DOHH2 (cell line): ENCODE measurements around the gene HDAC11.
"Not testable (repeated sequence)": the region's sequence is repeated elsewhere in the genome, so short reads cannot be mapped to it uniquely, and the experiment has no call there.

Experiments used
- H3F3A ChIP-seq: fragments of 200-600 bp; sonication (generic), shearing (Covaris generic); 2 replicates; pipeline ENCODE4 v1.6.0; 2016; ENCODE audit warnings: antibody characterized with exemption, mild to moderate bottlenecking; ENCODE audit not compliant: control insufficient read depth, insufficient read depth
- H3K27ac ChIP-seq: fragments of 200-600 bp; sonication (generic); 2 replicates; pipeline ENCODE4 v1.5.1; 2014; ENCODE audit warnings: low read depth, mild to moderate bottlenecking, low read length, moderate library complexity
- H3K27me3 ChIP-seq: fragments of 200-600 bp; sonication (generic); 2 replicates; pipeline ENCODE4 v1.6.1; 2014; ENCODE audit warnings: mild to moderate bottlenecking, low read length, mixed read lengths; ENCODE audit not compliant: control insufficient read depth
- H3K36me3 ChIP-seq: fragments of 200-600 bp; sonication (generic); 2 replicates; pipeline ENCODE4 v1.6.1; 2014; ENCODE audit warnings: mild to moderate bottlenecking, low read length, moderate library complexity, mixed read lengths; ENCODE audit not compliant: control insufficient read depth
- H3K4me1 ChIP-seq: fragments of 200-600 bp; sonication (generic); 2 replicates; pipeline ENCODE4 v1.6.1; 2014; ENCODE audit warnings: mild to moderate bottlenecking, low read length, mixed read lengths; ENCODE audit not compliant: control insufficient read depth
- H3K4me2 ChIP-seq: fragments of 200-600 bp; sonication (generic); 2 replicates; pipeline ENCODE4 v1.6.0; 2014; ENCODE audit warnings: mild to moderate bottlenecking, low read length, moderate library complexity
- H3K4me3 ChIP-seq: fragments of 200-600 bp; sonication (generic); 2 replicates; pipeline ENCODE4 v1.5.1; 2014; ENCODE audit warnings: mild to moderate bottlenecking, low read length, mixed read lengths
- H3K79me2 ChIP-seq: fragments of 200-600 bp; sonication (generic); 2 replicates; pipeline ENCODE4 v1.6.1; 2014; ENCODE audit warnings: mild to moderate bottlenecking, low read length, mixed read lengths; ENCODE audit not compliant: control insufficient read depth
- H3K9me2 ChIP-seq: fragments of 200-600 bp; sonication (generic); replicated peaks from 2 replicates; pipeline ENCODE4 v1.6.1; 2014; ENCODE audit warnings: mild to moderate bottlenecking, low read length, mixed read lengths; ENCODE audit not compliant: control insufficient read depth
- H3K9me3 ChIP-seq: fragments of 200-600 bp; sonication (generic); 2 replicates; pipeline ENCODE4 v1.6.1; 2014; ENCODE audit warnings: antibody characterized with exemption, low read length, mixed read lengths; ENCODE audit not compliant: control insufficient read depth, insufficient read depth
- H4K20me1 ChIP-seq: fragments of 200-600 bp; sonication (generic); 2 replicates; pipeline ENCODE4 v1.6.0; 2014; ENCODE audit warnings: low read depth, mild to moderate bottlenecking, antibody characterized with exemption, low read length, moderate library complexity; ENCODE audit not compliant: control insufficient read depth, insufficient read depth
- EZH2phosphoT487 ChIP-seq: fragments of 200-600 bp; sonication (generic); IDR thresholded peaks from 2 replicates; pipeline ENCODE4 v1.6.1; 2017; ENCODE audit warnings: borderline replicate concordance, mild to moderate bottlenecking, antibody characterized with exemption, low read length, moderate library complexity, mixed read lengths
- TF ChIP-seq, protein P1 (sequence below): fragments of 200-600 bp; sonication (generic); IDR thresholded peaks from one replicate; pipeline ENCODE4 v1.5.1; 2014; ENCODE audit warnings: antibody characterized with exemption, mild to moderate bottlenecking, low read depth, low read length; ENCODE audit not compliant: poor library complexity, severe bottlenecking

HDAC11 gene

GRCh38 chr3:13497386-13497785 is 17.3 kb downstream of the HDAC11 start:
- TF ChIP-seq EZH2phosphoT487 = no peak
- TF ChIP-seq, protein P1, sequence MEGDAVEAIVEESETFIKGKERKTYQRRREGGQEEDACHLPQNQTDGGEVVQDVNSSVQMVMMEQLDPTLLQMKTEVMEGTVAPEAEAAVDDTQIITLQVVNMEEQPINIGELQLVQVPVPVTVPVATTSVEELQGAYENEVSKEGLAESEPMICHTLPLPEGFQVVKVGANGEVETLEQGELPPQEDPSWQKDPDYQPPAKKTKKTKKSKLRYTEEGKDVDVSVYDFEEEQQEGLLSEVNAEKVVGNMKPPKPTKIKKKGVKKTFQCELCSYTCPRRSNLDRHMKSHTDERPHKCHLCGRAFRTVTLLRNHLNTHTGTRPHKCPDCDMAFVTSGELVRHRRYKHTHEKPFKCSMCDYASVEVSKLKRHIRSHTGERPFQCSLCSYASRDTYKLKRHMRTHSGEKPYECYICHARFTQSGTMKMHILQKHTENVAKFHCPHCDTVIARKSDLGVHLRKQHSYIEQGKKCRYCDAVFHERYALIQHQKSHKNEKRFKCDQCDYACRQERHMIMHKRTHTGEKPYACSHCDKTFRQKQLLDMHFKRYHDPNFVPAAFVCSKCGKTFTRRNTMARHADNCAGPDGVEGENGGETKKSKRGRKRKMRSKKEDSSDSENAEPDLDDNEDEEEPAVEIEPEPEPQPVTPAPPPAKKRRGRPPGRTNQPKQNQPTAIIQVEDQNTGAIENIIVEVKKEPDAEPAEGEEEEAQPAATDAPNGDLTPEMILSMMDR = no peak
- H3K9me2 ChIP-seq = no peaks in the 10 kb centered on the region
- H3K9me3 ChIP-seq = no peaks in the 10 kb centered on the region
- no peaks in the 10 kb centered on the region for H3F3A ChIP-seq
- H3K36me3 ChIP-seq = no peaks in the 10 kb centered on the region
- no peaks in the 10 kb centered on the region for H4K20me1 ChIP-seq
- H3K27ac ChIP-seq = no peak overlapping the region
- no peaks in the 10 kb centered on the region for H3K27me3 ChIP-seq
- H3K4me3 ChIP-seq = no peak overlapping the region
- no peaks in the 10 kb centered on the region for H3K4me1 ChIP-seq
- no peak overlapping the region for H3K4me2 ChIP-seq
- no peaks in the 10 kb centered on the region for H3K79me2 ChIP-seq

GRCh38 chr3:13498354-13499060 is 18.4 kb downstream of the HDAC11 start:
- no peak for TF ChIP-seq EZH2phosphoT487
- TF ChIP-seq, protein P1 = no peak
- Histone ChIP-seq H3K36me3 (no peaks in the 10 kb centered on the region), H4K20me1 (no peaks in the 10 kb centered on the region), H3K79me2 (no peaks in the 10 kb centered on the region), H3K4me3 (no peak overlapping the region), H3K27ac (no peak overlapping the region), H3K27me3 (no peaks in the 10 kb centered on the region), H3K4me1 (no peaks in the 10 kb centered on the region), H3F3A (no peaks in the 10 kb centered on the region), H3K9me2 (no peaks in the 10 kb centered on the region), H3K9me3 (no peaks in the 10 kb centered on the region), H3K4me2 (no peak overlapping the region)

DNA sequence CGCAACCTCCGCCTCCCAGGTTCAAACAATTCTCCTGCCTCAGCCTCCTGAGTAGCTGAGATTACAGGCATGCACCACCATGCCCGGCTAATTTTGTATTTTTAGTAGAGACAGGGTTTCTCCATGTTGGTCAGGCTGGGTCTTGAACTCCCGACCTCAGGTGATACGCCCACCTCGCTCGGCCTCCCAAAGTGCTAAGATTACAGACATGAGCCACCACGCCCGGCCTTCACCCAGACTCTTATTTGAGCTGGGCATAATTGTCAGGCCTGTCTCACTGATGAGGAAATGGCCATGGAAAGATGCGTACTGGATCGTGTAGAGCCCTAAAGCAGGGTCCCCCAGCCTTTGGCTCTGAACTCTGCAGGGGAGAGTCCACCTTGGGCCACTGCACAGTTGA is 19.1 kb downstream of the HDAC11 start:
- not testable (repeated sequence) for H3K36me3 ChIP-seq, H3K27ac ChIP-seq, H3F3A ChIP-seq, H4K20me1 ChIP-seq, H3K9me2 ChIP-seq, H3K27me3 ChIP-seq, H3K9me3 ChIP-seq, H3K4me3 ChIP-seq, H3K4me1 ChIP-seq, H3K4me2 ChIP-seq, H3K79me2 ChIP-seq

DNA sequence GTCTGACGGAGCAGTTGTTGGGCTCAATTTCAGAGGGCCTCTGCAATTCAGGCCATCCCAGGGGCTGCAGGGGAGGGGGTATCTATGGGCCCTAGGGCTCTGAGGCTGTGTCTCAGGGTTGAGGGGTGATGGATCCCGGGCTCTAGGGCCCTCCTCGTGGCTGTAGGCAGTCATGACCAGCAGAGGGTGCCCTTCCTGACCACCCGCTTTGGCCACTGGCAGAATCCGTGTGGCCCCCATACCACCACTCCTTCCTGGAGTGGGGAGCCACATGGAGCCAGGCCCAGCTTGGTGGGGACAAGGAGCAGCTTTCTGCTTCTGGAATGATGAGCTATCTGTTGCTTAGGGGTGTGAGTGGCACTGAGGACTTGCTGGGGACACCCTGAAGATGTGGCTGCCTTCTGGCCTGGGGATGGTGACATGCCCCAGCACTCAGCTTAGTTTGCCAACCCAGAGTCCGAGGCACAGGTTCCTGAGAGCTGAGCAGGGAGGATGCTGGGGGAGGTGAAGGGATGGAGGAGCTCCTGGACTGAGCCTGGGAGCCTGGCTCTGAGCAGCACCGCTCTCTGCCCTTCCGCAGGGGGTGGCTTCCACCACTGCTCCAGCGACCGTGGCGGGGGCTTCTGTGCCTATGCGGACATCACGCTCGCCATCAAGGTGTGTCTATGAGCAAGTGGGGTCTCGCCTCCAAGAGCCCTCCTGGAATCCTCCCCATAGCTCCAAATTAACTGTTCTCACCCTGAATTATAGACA is 20.2 kb downstream of the HDAC11 start:
- Histone ChIP-seq H3K27me3 (no peaks in the 10 kb centered on the region), H3K9me3 (no peaks in the 10 kb centered on the region), H3F3A (no peaks in the 10 kb centered on the region), H4K20me1 (no peaks in the 10 kb centered on the region), H3K9me2 (no peaks in the 10 kb centered on the region), H3K4me3 (no peak overlapping the region), H3K27ac (no peak overlapping the region), H3K4me2 (no peak overlapping the region), H3K79me2 (no peaks in the 10 kb centered on the region), H3K4me1 (no peaks in the 10 kb centered on the region), H3K36me3 (no peaks in the 10 kb centered on the region)
- TF ChIP-seq, protein P1 = peak; percentile 67
- TF ChIP-seq EZH2phosphoT487 = no peak
